GM19193 (cell line): Measurements from ENCODE around the gene RARS2.

ENCODE experiments used
- POLR2A ChIP-seq: IDR thresholded peaks from 4 replicates; pipeline ENCODE4 v1.6.1; 2011; ENCODE audit not compliant: insufficient read depth, insufficient read length; ENCODE audit errors: extremely low read depth

The RARS2 gene

GRCh38 chr6:87586371-87587077 is 3.3 kb downstream of the RARS2 start:
- no peak for TF ChIP-seq POLR2A

GRCh38 chr6:87583822-87584221 is 6.0 kb downstream of the RARS2 start:
- no peak for TF ChIP-seq POLR2A

- no peak for TF ChIP-seq POLR2A
Measured at GRCh38 chr6:87575423-87575822, 14.4 kb downstream of the RARS2 start.

- TF ChIP-seq POLR2A = no peak
Measured at GRCh38 chr6:87574237-87574804, 15.5 kb downstream of the RARS2 start.

- no peak for TF ChIP-seq POLR2A
Measured at GRCh38 chr6:87573307-87574024, 16.3 kb downstream of the RARS2 start.

- TF ChIP-seq POLR2A = no peak
Measured at GRCh38 chr6:87572883-87573282, 16.9 kb downstream of the RARS2 start.

- no peak for TF ChIP-seq POLR2A
Measured at GRCh38 chr6:87572021-87572420, 17.8 kb downstream of the RARS2 start.

GRCh38 chr6:87561017-87561416 is 28.8 kb downstream of the RARS2 start:
- TF ChIP-seq POLR2A = no peak

- no peak for TF ChIP-seq POLR2A
Measured at GRCh38 chr6:87558446-87558845, 31.3 kb downstream of the RARS2 start.

- no peak for TF ChIP-seq POLR2A
Measured at GRCh38 chr6:87555506-87555905, 34.3 kb downstream of the RARS2 start.

GRCh38 chr6:87553159-87553765 is 36.5 kb downstream of the RARS2 start:
- no peak for TF ChIP-seq POLR2A

- TF ChIP-seq POLR2A = no peak
Measured at GRCh38 chr6:87551799-87552198, 38.0 kb downstream of the RARS2 start.

GRCh38 chr6:87544474-87544735 is 45.4 kb downstream of the RARS2 start:
- TF ChIP-seq POLR2A = no peak

GRCh38 chr6:87543696-87544473 is 45.9 kb downstream of the RARS2 start:
- no peak for TF ChIP-seq POLR2A

- no peak for TF ChIP-seq POLR2A
Measured at GRCh38 chr6:87541744-87542143, 48.0 kb downstream of the RARS2 start.
